K562 (cell line): Measurements from ENCODE around the gene TSPYL4. TPM values are rescaled to one million over a fixed set of nuclear protein-coding genes. Genes with fewer than 3 reads are reported as not detected.

Experiments used
- ATAC-seq: fragments of 200-7000 bp; cut with Tn5 transposase; 3 replicates; pipeline ENCODE4 v1.9.1; 2020; ENCODE audit warnings: moderate library complexity
- BruUV-seq: library from RNA; stranded (reverse); fragments of 400-500 nt; replicated peaks from 2 replicates; lab custom pipeline; 2021; lab: Mats Ljungman, UMichigan
- CTCF ChIA-PET: fragments of 300-600 bp; formaldehyde crosslinking; extraction: SDS; loops from one replicate; lab custom pipeline; 2021; ENCODE audit warnings: low intra/inter-chr PET ratio; lab: Yijun Ruan, JAX
- POLR2A ChIA-PET: fragments of 300-600, 350-650 bp; sonication (Branson Sonifier 250); formaldehyde crosslinking; extraction: SDS; loops from one replicate; lab custom pipeline; 2021; ENCODE audit warnings: antibody characterized with exemption, inconsistent platforms; lab: Yijun Ruan, JAX
- DNase-seq, 4 experiments: peaks; one replicate each; pipeline versions ENCODE4 v3.0.0 to v3.0.0-alpha.2; 2011 to 2018; ENCODE audit warnings: low spot score in 3 of 4, mixed read lengths in 3 of 4; ENCODE audit errors: extremely low read depth in 1 of 4
- FAIRE-seq: peaks from 2 replicates; lab custom pipeline; 2011; peaks lifted over from hg19 to GRCh38; lab: Jason Lieb, UNC
- H2AFZ ChIP-seq: 2 replicates; pipeline ENCODE4 v1.6.0; 2011; ENCODE audit warnings: low read depth, low read length, control low read depth, inconsistent platforms
- H3K27ac ChIP-seq: fragments of 200-600 bp; 3 replicates; pipeline ENCODE4 v1.8.0; 2011; ENCODE audit warnings: low read depth, mild to moderate bottlenecking, control low read depth, inconsistent platforms, low read length, moderate library complexity, mixed read lengths; ENCODE audit errors: extremely low read depth
- H3K27me3 ChIP-seq, 2 experiments: fragments of 300-600 bp in 1 of 2; 2 replicates in 1 of 2; 3 replicates in 1 of 2; pipeline versions ENCODE4 v1.6.0 to v1.8.0; 2011; ENCODE audit warnings: inconsistent platforms in 2 of 2, low read length in 2 of 2, mild to moderate bottlenecking in 1 of 2, mixed read lengths in 1 of 2, moderate library complexity in 1 of 2; ENCODE audit not compliant: control insufficient read depth in 2 of 2, insufficient read depth in 2 of 2
- H3K36me3 ChIP-seq: fragments of 300-600 bp; 3 replicates; pipeline ENCODE4 v1.8.0; 2011; ENCODE audit warnings: mild to moderate bottlenecking, low read length, inconsistent platforms; ENCODE audit not compliant: control insufficient read depth, insufficient read depth
- H3K4me1 ChIP-seq, 2 experiments: fragments of 200-600 bp in 1 of 2; replicated peaks in 1 of 2; 2 replicates in 1 of 2; 3 replicates in 1 of 2; pipeline versions ENCODE4 v1.5.1 to v1.8.0; 2011; ENCODE audit warnings: inconsistent platforms in 2 of 2, low read length in 2 of 2, mild to moderate bottlenecking in 1 of 2, mixed read lengths in 1 of 2, moderate library complexity in 1 of 2; ENCODE audit not compliant: control insufficient read depth in 2 of 2, insufficient read depth in 2 of 2
- H3K4me2 ChIP-seq: 2 replicates; pipeline ENCODE4 v1.6.1; 2011; ENCODE audit warnings: low read length, control low read depth, inconsistent platforms, mixed read lengths; ENCODE audit not compliant: insufficient read depth
- H3K4me3 ChIP-seq: fragments of 200-600 bp; sonication (generic), shearing (Covaris generic); 2 replicates; pipeline ENCODE4 v1.5.1; 2016; ENCODE audit warnings: control low read depth, inconsistent platforms
- H3K79me2 ChIP-seq: fragments of 200-600 bp; 3 replicates; pipeline ENCODE4 v1.8.0; 2011; ENCODE audit warnings: low read length, inconsistent platforms; ENCODE audit not compliant: control insufficient read depth, insufficient read depth
- H3K9ac ChIP-seq, 2 experiments: 2 replicates each; pipeline versions ENCODE4 v1.6.0 to v1.6.1; 2011; ENCODE audit warnings: low read depth in 2 of 2, low read length in 2 of 2, control low read depth in 1 of 2, inconsistent platforms in 1 of 2, mild to moderate bottlenecking in 1 of 2, mixed read lengths in 1 of 2; ENCODE audit not compliant: insufficient read depth in 1 of 2
- H3K9me1 ChIP-seq: one replicate; pipeline ENCODE4 v1.6.0; 2011; ENCODE audit warnings: inconsistent platforms, mild to moderate bottlenecking, low read length, moderate library complexity; ENCODE audit not compliant: control insufficient read depth, insufficient read depth
- H3K9me3 ChIP-seq: replicated peaks from 2 replicates; pipeline ENCODE4 v1.5.1; 2011; ENCODE audit warnings: low read depth, low read length, inconsistent platforms; ENCODE audit not compliant: control insufficient read depth, insufficient read depth
- H4K20me1 ChIP-seq: replicated peaks from 2 replicates; pipeline ENCODE4 v1.6.1; 2011; ENCODE audit warnings: low read length, inconsistent platforms, mixed read lengths; ENCODE audit not compliant: control insufficient read depth, insufficient read depth
- BRD9 ChIP-seq: fragments of 450-650 bp; IDR thresholded peaks from 2 replicates; pipeline ENCODE4 v1.6.1; 2018; ENCODE audit warnings: low read depth; ENCODE audit not compliant: partially characterized antibody
- CBX3 ChIP-seq, 2 experiments: IDR thresholded peaks; 1 replicate in 1 of 2; 2 replicates in 1 of 2; pipeline ENCODE4 v1.6.1; 2012; ENCODE audit warnings: inconsistent platforms in 2 of 2, low read length in 2 of 2, borderline replicate concordance in 1 of 2, control low read depth in 1 of 2
- HCFC1 ChIP-seq: IDR thresholded peaks from 2 replicates; pipeline ENCODE4 v1.6.1; 2012; ENCODE audit warnings: low read depth, low read length, improper control_type of control experiment
- HDAC2 ChIP-seq: fragments of 450-650 bp; IDR thresholded peaks from 2 replicates; pipeline ENCODE4 v1.6.1; 2016; ENCODE audit warnings: mild to moderate bottlenecking
- HNRNPK ChIP-seq: fragments of 200-400 bp; formaldehyde crosslinking; IDR thresholded peaks from one replicate; pipeline ENCODE4 v1.6.1; 2018; ENCODE audit warnings: mild to moderate bottlenecking, low read depth, low read length; ENCODE audit not compliant: poor library complexity, severe bottlenecking
- NFRKB ChIP-seq: fragments of 450-650 bp; IDR thresholded peaks from 2 replicates; pipeline ENCODE4 v1.6.1; 2016; ENCODE audit warnings: low read depth
- NR3C1 ChIP-seq: sonication (generic); formaldehyde crosslinking; IDR thresholded peaks from 2 replicates; pipeline ENCODE4 v1.8.1; 2022; ENCODE audit warnings: missing genetic modification reagents
- PRPF4 ChIP-seq: fragments of 200-400 bp; formaldehyde crosslinking; IDR thresholded peaks from one replicate; pipeline ENCODE4 v1.6.1; 2017; ENCODE audit warnings: low read length, low read depth, mild to moderate bottlenecking; ENCODE audit not compliant: insufficient read depth, poor library complexity, severe bottlenecking
- RAD21 ChIP-seq, 2 experiments: fragments of 250-450 bp in 1 of 2; fragments of 450-650 bp in 1 of 2; sonication (Bioruptor Pico) in 1 of 2; formaldehyde crosslinking in 1 of 2; IDR thresholded peaks in 1 of 2; conservative IDR thresholded peaks in 1 of 2; 2 replicates each; pipeline versions ENCODE4 v1.4.0 to v1.8.0; 2020 to 2022; ENCODE audit warnings: mild to moderate bottlenecking in 2 of 2, moderate library complexity in 1 of 2
- RUNX1 ChIP-seq: sonication (generic); IDR thresholded peaks from 2 replicates; pipeline ENCODE4 v1.6.1; 2016; ENCODE audit warnings: antibody characterized with exemption, low read depth
- SUPT5H ChIP-seq: fragments of 450-650 bp; IDR thresholded peaks from 2 replicates; pipeline ENCODE4 v1.6.1; 2016
- TSC22D4 ChIP-seq: fragments of 450-650 bp; IDR thresholded peaks from 2 replicates; pipeline ENCODE4 v1.6.1; 2016; ENCODE audit warnings: missing genetic modification characterization, missing biosample characterization, control low read depth
- ZFP36 ChIP-seq: fragments of 150-350 bp; IDR thresholded peaks from 2 replicates; pipeline ENCODE4 v1.6.1; 2018; ENCODE audit warnings: low read length, low read depth; ENCODE audit not compliant: partially characterized antibody
- ZFX ChIP-seq: sonication (generic); formaldehyde crosslinking; IDR thresholded peaks from 2 replicates; pipeline ENCODE4 v1.8.0; 2022; ENCODE audit warnings: mild to moderate bottlenecking, missing genetic modification reagents, moderate library complexity
- ZNF324 ChIP-seq: fragments of 250-450 bp; sonication (Bioruptor Pico); IDR thresholded peaks from 2 replicates; pipeline ENCODE4 v1.4.0; 2020; ENCODE audit warnings: mild to moderate bottlenecking
- WGBS: fragments of 100-300 bp; shearing (Covaris generic); methylation state at CpG from one replicate; pipeline ENCODE4 v1.1.6; 2016; ENCODE audit warnings: low coverage, mixed read lengths; ENCODE audit not compliant: insufficient coverage; ENCODE audit errors: missing lambda C conversion rate; 5-methylcytosine and 5-hydroxymethylcytosine counted together
- in situ Hi-C: fragments of 300-500 bp; cut with MboI; formaldehyde crosslinking; loops from 4 replicates; pipeline ENCODE4 v1.15.0; 2018; ENCODE audit warnings: inconsistent platforms, mixed read lengths
- intact Hi-C: fragments of 100-400 bp; cut with micrococcal nuclease; formaldehyde crosslinking; loops from 2 replicates; pipeline ENCODE4 v1.14.2; 2022
- polyA plus RNA-seq, 8 experiments: library from polyadenylated mRNA; depleted of rRNA in 4 of 8; stranded (reverse) in 5 of 8; unstranded in 3 of 8; fragments of >200 nt; fragmentation: Nextera tagmentation in 2 of 8; fragmentation: Illumina TruSeq in 1 of 8; extraction: Ambion mirVana in 2 of 8; extraction: Trizol in 1 of 8; gene quantifications; 2 replicates each; pipeline versions ENCODE4 v1.2.1 to v1.2.3, GENCODE V29; 2011 to 2014; ENCODE audit warnings: inconsistent platforms in 1 of 8, missing spikeins in 1 of 8
- total RNA-seq, 7 experiments: library from RNA; depleted of rRNA in 6 of 7; stranded (reverse); fragments of >200 nt in 6 of 7; fragmentation: Illumina TruSeq in 2 of 7; extraction: Trizol in 2 of 7; gene quantifications; 2 replicates each; pipeline versions ENCODE4 v1.2.1 to v1.2.3, GENCODE V29; 2011 to 2021; ENCODE audit warnings: low replicate concordance in 1 of 7
- TF ChIP-seq, protein P1 (sequence below): sonication (generic); IDR thresholded peaks from 2 replicates; pipeline ENCODE4 v1.6.1; 2016
- TF ChIP-seq, protein P2 (sequence below), 2 experiments: fragments of 450-650 bp in 1 of 2; sonication (generic) in 1 of 2; formaldehyde crosslinking; conservative IDR thresholded peaks; 2 replicates each; pipeline versions ENCODE4 v1.4.0 to v1.8.1; 2020 to 2022; ENCODE audit warnings: mild to moderate bottlenecking in 1 of 2, missing genetic modification reagents in 1 of 2

TSPYL4 gene
- total and polyA plus RNA-seq, 9 of the 15 experiments (the other 6 are each of a cell fraction or from before 2014, with no cell fraction given): 0.69 to 18.0 (median 9.1) TPM

DNA sequence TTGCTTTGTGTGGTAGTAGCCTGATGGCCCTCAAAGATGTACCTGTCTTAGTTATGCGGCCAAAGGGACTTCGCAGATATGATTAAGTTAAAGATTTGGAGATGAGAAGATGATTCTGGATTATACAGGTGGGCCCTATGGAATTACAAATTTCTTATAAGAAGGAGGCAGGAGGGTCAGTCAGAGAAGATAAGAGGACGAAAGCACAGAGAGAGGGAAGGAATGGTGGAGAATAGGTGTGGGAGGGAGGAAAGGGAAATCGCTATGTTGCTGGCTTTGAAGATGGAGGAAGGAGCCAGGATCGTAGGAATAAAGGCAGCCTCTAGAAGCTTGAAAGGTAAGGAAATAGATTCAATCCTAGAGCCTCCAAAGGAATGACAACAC, 27.1 kb upstream of the TSPYL4 start (continued):
- TF ChIP-seq BRD9: peak; percentile 28

DNA sequence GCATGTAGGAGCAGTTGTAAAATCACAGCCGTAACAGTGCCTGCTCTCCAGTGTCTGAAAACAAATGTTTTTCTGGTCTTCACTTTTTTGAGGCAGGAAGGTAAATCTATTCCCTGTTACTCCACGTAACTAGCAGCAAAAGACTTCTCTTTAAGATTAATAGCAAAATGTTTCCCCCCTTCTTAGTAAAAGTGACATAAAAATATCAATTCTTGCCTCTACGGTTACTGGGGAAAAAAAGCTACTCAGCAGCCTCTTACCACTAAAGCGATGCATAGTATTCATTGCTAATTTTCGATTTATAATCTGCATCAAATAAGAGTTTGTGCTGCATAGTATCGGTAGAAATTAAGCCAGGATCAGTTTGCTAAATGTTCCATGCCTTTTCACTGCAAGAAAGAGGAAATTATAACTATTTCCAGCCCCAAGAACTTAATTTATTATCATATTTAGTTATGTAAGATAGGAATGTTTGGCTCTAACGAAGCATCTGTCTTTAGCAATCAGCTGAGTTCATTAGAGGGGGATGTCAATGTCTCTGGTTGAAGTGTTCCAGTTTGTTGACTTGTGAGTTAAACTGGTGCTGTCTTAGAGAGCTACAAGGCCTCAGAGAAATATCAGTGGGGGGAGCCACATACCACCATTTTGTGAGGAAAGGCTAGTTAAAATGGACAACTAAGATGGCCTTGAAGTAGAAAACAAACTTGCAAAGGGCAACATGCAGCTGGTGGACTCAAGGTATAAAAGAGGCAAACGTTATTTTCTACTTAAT, 26.5 kb upstream of the TSPYL4 start:
- Histone ChIP-seq H3K4me1 (peaks cover 9 to 19% of the 10 kb centered on the region in 2 experiments; a peak in 3 of 5 replicates), H3K27me3 (no peaks in the 10 kb centered on the region), H3K9me3 (no peaks in the 10 kb centered on the region), H4K20me1 (peaks cover 18% of the 10 kb centered on the region; the same call in 1 of the 2 replicates), H3K4me2 (peak overlapping the region; percentile 92), H3K9me1 (no peaks in the 10 kb centered on the region), H3K79me2 (peaks cover 56% of the 10 kb centered on the region), H3K36me3 (peaks cover 19% of the 10 kb centered on the region; the same call in 2 of the 3 replicates), H3K4me3 (peak overlapping the region; percentile 93), H3K9ac (peak overlapping the region; percentile 95 to 98; a peak in 3 of 4 replicates), H2AFZ (peak overlapping the region; percentile 97), H3K27ac (peak overlapping the region; percentile 95)
- intact Hi-C loops (loop anchor here (5.0 kb wide), 2 partner anchors 157 to 367 kb away; no protein-coding TSS in a partner anchor), in situ Hi-C loops (loop anchor here (10.0 kb wide), 1 partner anchor 274 kb away; the partner anchor contains the start of gene CALHM4)
- FAIRE-seq: no peak
- WGBS: 5% methylated on average over 8 of the region's 8 CpGs
- TSS peak; percentile 57 for BruUV-seq
- POLR2A ChIA-PET: interaction anchor here (0.6 to 3.0 kb wide), 14 partner anchors 8 to 400 kb away, joined by 3 to 27 read pairs (median 3); partner anchors contain the start of genes NT5DC1 and RWDD1
- peak in 2 of 4 experiments; percentile 13 to 49 for DNase-seq
- CTCF ChIA-PET: interaction anchor here (0.6 kb wide), 1 partner anchor 12 kb away, joined by 3 read pairs; no protein-coding TSS in a partner anchor
- no peak for ATAC-seq
- TF ChIP-seq, protein P1, sequence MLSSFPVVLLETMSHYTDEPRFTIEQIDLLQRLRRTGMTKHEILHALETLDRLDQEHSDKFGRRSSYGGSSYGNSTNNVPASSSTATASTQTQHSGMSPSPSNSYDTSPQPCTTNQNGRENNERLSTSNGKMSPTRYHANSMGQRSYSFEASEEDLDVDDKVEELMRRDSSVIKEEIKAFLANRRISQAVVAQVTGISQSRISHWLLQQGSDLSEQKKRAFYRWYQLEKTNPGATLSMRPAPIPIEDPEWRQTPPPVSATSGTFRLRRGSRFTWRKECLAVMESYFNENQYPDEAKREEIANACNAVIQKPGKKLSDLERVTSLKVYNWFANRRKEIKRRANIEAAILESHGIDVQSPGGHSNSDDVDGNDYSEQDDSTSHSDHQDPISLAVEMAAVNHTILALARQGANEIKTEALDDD: peak; percentile 49; the same call in 1 of the 2 replicates
- TF ChIP-seq NFRKB: peak; percentile 66; the same call in 1 of the 2 replicates
- TF ChIP-seq ZFX (CRISPR knock-in tag): peak; percentile 58
- TF ChIP-seq ZFP36: no peak
- 0 out of 4 replicates have a peak, but pooled peaks of 1 of the 2 experiments have one; percentile 6 for TF ChIP-seq RAD21 (CRISPR knock-in tag; conservative IDR thresholded peaks at IDR 0.05 in 1 of 2, IDR thresholded peaks at IDR 0.05 in 1 of 2)
- TF ChIP-seq SUPT5H: no peak
- TF ChIP-seq HCFC1: no peak
- no peak for TF ChIP-seq HNRNPK
- TF ChIP-seq HDAC2: no peak
- TF ChIP-seq PRPF4: no peak
- no peak for TF ChIP-seq NR3C1 (CRISPR knock-in tag)
- TF ChIP-seq ZNF324 (CRISPR knock-in tag): no peak
- TF ChIP-seq RUNX1: no peak
- TF ChIP-seq, protein P2, sequence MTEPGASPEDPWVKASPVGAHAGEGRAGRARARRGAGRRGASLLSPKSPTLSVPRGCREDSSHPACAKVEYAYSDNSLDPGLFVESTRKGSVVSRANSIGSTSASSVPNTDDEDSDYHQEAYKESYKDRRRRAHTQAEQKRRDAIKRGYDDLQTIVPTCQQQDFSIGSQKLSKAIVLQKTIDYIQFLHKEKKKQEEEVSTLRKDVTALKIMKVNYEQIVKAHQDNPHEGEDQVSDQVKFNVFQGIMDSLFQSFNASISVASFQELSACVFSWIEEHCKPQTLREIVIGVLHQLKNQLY (CRISPR knock-in tag; conservative IDR thresholded peaks at IDR 0.05): no peak
- no peak for TF ChIP-seq CBX3 (IDR thresholded peaks at IDR 0.05; ENCODE audit: borderline replicate concordance in 1 of 2, low read length in 2 of 2)
- no peak for TF ChIP-seq TSC22D4
